HepG2 (cell line): ENCODE results near the gene PODXL2. TPM values are rescaled to one million over a fixed set of nuclear protein-coding genes. Genes with fewer than 3 reads are reported as not detected.

Experiments used
- BCL3 ChIP-seq: sonication (generic); formaldehyde crosslinking; IDR thresholded peaks from 2 replicates; pipeline ENCODE4 v1.5.1; 2020; ENCODE audit warnings: mild to moderate bottlenecking, missing genetic modification reagents, moderate library complexity
- BCLAF1 ChIP-seq: fragments of 450-650 bp; IDR thresholded peaks from 2 replicates; pipeline ENCODE4 v1.6.1; 2017; ENCODE audit warnings: mild to moderate bottlenecking
- ETS1 ChIP-seq: sonication (generic); formaldehyde crosslinking; IDR thresholded peaks from 2 replicates; pipeline ENCODE4 v1.4.0; 2020; ENCODE audit warnings: missing genetic modification reagents
- GFI1 ChIP-seq: sonication (generic); formaldehyde crosslinking; IDR thresholded peaks from 2 replicates; pipeline ENCODE4 v1.5.0; 2020; ENCODE audit warnings: missing genetic modification reagents, mild to moderate bottlenecking, borderline replicate concordance
- KAT2B ChIP-seq: fragments of 150-350 bp; IDR thresholded peaks from 2 replicates; pipeline ENCODE4 v1.6.1; 2014; ENCODE audit warnings: low read depth, low read length, borderline replicate concordance
- PATZ1 ChIP-seq: sonication (generic); formaldehyde crosslinking; IDR thresholded peaks from 2 replicates; pipeline ENCODE4 v1.4.0; 2020; ENCODE audit warnings: missing genetic modification reagents
- SOX13 ChIP-seq, 3 experiments: fragments of 450-650 bp in 1 of 3; sonication (generic) in 1 of 3; formaldehyde crosslinking in 1 of 3; IDR thresholded peaks in 2 of 3; conservative IDR thresholded peaks in 1 of 3; 2 replicates each; pipeline versions ENCODE4 v1.5.0 to v1.6.1; 2016 to 2020; ENCODE audit warnings: antibody characterized with exemption in 1 of 3, mild to moderate bottlenecking in 1 of 3, missing compliant biosample characterization in 1 of 3, missing genetic modification reagents in 1 of 3, moderate library complexity in 1 of 3
- THAP8 ChIP-seq: sonication (generic); formaldehyde crosslinking; IDR thresholded peaks from 2 replicates; pipeline ENCODE4 v1.5.1; 2020; ENCODE audit warnings: missing genetic modification reagents, mild to moderate bottlenecking, borderline replicate concordance
- ZNF142 ChIP-seq: sonication (generic); formaldehyde crosslinking; IDR thresholded peaks from 2 replicates; pipeline ENCODE4 v1.4.0; 2020; ENCODE audit warnings: missing genetic modification reagents
- polyA plus RNA-seq, 8 experiments: library from polyadenylated mRNA; depleted of rRNA in 3 of 8; stranded (reverse) in 7 of 8; unstranded in 1 of 8; fragments of >200 nt; fragmentation: Illumina TruSeq in 4 of 8; extraction: Trizol in 4 of 8; gene quantifications; 2 replicates each; pipeline versions ENCODE4 v1.2.1 to v1.2.3, GENCODE V29; 2011 to 2016; ENCODE audit warnings: low read depth in 4 of 8, missing spikeins in 1 of 8, mixed read lengths in 1 of 8; ENCODE audit not compliant: insufficient read depth in 1 of 8
- total RNA-seq, 5 experiments: library from RNA; depleted of rRNA; stranded (reverse); fragments of >200 nt; fragmentation: Illumina TruSeq; extraction: Trizol; gene quantifications; 2 replicates each; pipeline ENCODE4 v1.2.3, GENCODE V29; 2016; ENCODE audit warnings: low read depth in 1 of 5

The PODXL2 gene
- total and polyA plus RNA-seq, 2 of the 13 experiments (the other 11 are each of a cell fraction or from before 2014, with no cell fraction given), result 20.4 to 25.1 TPM

GRCh38 chr3:127628788-127629466 is at the start of gene PODXL2 (continued):
- TF ChIP-seq ZNF142 (CRISPR knock-in tag) (peak; percentile 70), PATZ1 (CRISPR knock-in tag) (peak; percentile 48), BCLAF1 (no peak), ETS1 (CRISPR knock-in tag) (peak; percentile 90), BCL3 (CRISPR knock-in tag) (0 out of 2 replicates have a peak, but pooled peaks have one; percentile 56), KAT2B (no peak), GFI1 (CRISPR knock-in tag) (peak; percentile 65; the same call in 1 of the 2 replicates), SOX13 (IDR thresholded peaks at IDR 0.05) (no peak), SOX13 (CRISPR knock-in tag; conservative IDR thresholded peaks at IDR 0.05 in 1 of 2, IDR thresholded peaks at IDR 0.05 in 1 of 2) (peak in 1 of 2 experiments; percentile 6; a peak in 1 of 4 replicates), THAP8 (0 out of 2 replicates have a peak, but pooled peaks have one; percentile 46)
